Measurements from ENCODE around the gene DDX10.

Gene DDX10

GRCh38 chr11:108846009-108846408 lies 181.1 kb downstream of the DDX10 start:
- DNase-seq: no peak
- ATAC-seq (ENCODE audit: insufficient read depth, low read depth): no peak
- Histone ChIP-seq H3K36me3 (ENCODE audit: insufficient read depth, low read length) (peaks cover 5% of the 10 kb centered on the region; the same call in 1 of the 2 replicates), H3K27ac (ENCODE audit: low read length) (no peak overlapping the region), H3K79me2 (ENCODE audit: insufficient read depth, low read length) (no peaks in the 10 kb centered on the region), H3K4me2 (ENCODE audit: insufficient read depth, low read length) (no peak overlapping the region), H3K27me3 (ENCODE audit: insufficient read depth, low read length, poor library complexity) (no peaks in the 10 kb centered on the region), H3K4me3 (ENCODE audit: low read depth in 1 of 2, low read length in 2 of 2) (no peak overlapping the region), H3K9me3 (ENCODE audit: insufficient read depth, low read length, severe bottlenecking) (no peaks in the 10 kb centered on the region), H2AFZ (ENCODE audit: low read depth, low read length) (no peak overlapping the region), H3K4me1 (ENCODE audit: insufficient read depth, low read length) (no peaks in the 10 kb centered on the region), H3K9ac (ENCODE audit: low read depth, low read length) (no peak overlapping the region), H4K20me1 (ENCODE audit: insufficient read depth, low read length) (no peaks in the 10 kb centered on the region)
- TF ChIP-seq CTCF (IDR thresholded peaks at IDR 0.05; ENCODE audit: borderline replicate concordance, extremely low read depth, low read length, poor library complexity, severe bottlenecking) (no peak), EZH2 (IDR thresholded peaks at IDR 0.05; ENCODE audit: borderline replicate concordance, low read depth, low read length, severe bottlenecking) (no peak)

DNA sequence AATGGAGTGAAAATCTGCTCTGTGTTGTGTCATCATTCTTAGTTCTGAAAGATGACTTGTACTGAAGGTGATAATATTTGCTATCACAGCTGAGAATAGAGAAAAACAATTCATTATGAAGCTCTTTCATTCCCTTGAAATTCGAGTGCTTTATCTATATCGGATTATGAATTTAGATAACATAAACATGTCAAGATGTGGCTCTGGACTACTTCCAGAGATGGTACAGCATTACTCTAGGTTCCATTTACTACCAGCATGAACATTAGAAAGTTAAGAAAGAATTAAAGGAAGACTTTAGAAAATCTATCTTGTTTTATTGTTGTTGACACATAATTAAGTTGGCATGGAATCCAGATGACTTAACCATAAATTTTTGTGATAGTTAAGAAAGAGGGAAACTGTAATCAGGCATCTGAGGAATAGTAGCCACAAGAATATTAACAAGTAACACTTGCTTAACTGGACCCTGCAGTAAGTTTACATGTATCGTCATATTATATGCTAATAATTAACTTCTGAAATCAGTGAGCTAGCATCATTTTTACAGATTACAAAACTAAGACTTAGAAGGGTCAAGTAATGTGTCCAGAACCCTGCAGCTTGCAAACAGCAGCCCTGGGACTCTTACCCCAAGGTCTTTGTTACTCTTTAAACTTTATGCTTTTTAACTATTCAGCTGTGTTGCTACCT lies 182.6 kb downstream of the DDX10 start:
- no peak overlapping the region for H3K27ac ChIP-seq (ENCODE audit: low read length)
- ATAC-seq (ENCODE audit: insufficient read depth, low read depth) (no peak), DNase-seq (no peak)
- H3K36me3 ChIP-seq (ENCODE audit: insufficient read depth, low read length): peaks cover 11% of the 10 kb centered on the region; the same call in 1 of the 2 replicates
- H2AFZ ChIP-seq (ENCODE audit: low read depth, low read length): no peak overlapping the region
- no peaks in the 10 kb centered on the region for H3K4me1 ChIP-seq (ENCODE audit: insufficient read depth, low read length)
- H3K4me2 ChIP-seq (ENCODE audit: insufficient read depth, low read length): no peak overlapping the region
- H4K20me1 ChIP-seq (ENCODE audit: insufficient read depth, low read length): no peaks in the 10 kb centered on the region
- no peak overlapping the region for H3K4me3 ChIP-seq (ENCODE audit: low read depth in 1 of 2, low read length in 2 of 2)
- H3K27me3 ChIP-seq (ENCODE audit: insufficient read depth, low read length, poor library complexity): no peaks in the 10 kb centered on the region
- no peak for TF ChIP-seq EZH2 (IDR thresholded peaks at IDR 0.05; ENCODE audit: borderline replicate concordance, low read depth, low read length, severe bottlenecking)
- TF ChIP-seq CTCF (IDR thresholded peaks at IDR 0.05; ENCODE audit: borderline replicate concordance, extremely low read depth, low read length, poor library complexity, severe bottlenecking): no peak
- no peaks in the 10 kb centered on the region for H3K79me2 ChIP-seq (ENCODE audit: insufficient read depth, low read length)
- H3K9ac ChIP-seq (ENCODE audit: low read depth, low read length): no peak overlapping the region
- H3K9me3 ChIP-seq (ENCODE audit: insufficient read depth, low read length, severe bottlenecking): no peaks in the 10 kb centered on the region

- Histone ChIP-seq H3K4me1 (ENCODE audit: insufficient read depth, low read length) (no peaks in the 10 kb centered on the region), H3K9me3 (ENCODE audit: insufficient read depth, low read length, severe bottlenecking) (no peaks in the 10 kb centered on the region), H2AFZ (ENCODE audit: low read depth, low read length) (no peak overlapping the region), H3K27ac (ENCODE audit: low read length) (no peak overlapping the region), H3K79me2 (ENCODE audit: insufficient read depth, low read length) (no peaks in the 10 kb centered on the region), H4K20me1 (ENCODE audit: insufficient read depth, low read length) (no peaks in the 10 kb centered on the region), H3K4me3 (ENCODE audit: low read depth in 1 of 2, low read length in 2 of 2) (no peak overlapping the region), H3K27me3 (ENCODE audit: insufficient read depth, low read length, poor library complexity) (no peaks in the 10 kb centered on the region), H3K36me3 (ENCODE audit: insufficient read depth, low read length) (peaks cover 10% of the 10 kb centered on the region), H3K9ac (ENCODE audit: low read depth, low read length) (no peak overlapping the region), H3K4me2 (ENCODE audit: insufficient read depth, low read length) (no peak overlapping the region)
- DNase-seq (no peak), ATAC-seq (ENCODE audit: insufficient read depth, low read depth) (no peak)
- no peak for TF ChIP-seq CTCF (IDR thresholded peaks at IDR 0.05; ENCODE audit: borderline replicate concordance, extremely low read depth, low read length, poor library complexity, severe bottlenecking)
- no peak for TF ChIP-seq EZH2 (IDR thresholded peaks at IDR 0.05; ENCODE audit: borderline replicate concordance, low read depth, low read length, severe bottlenecking)
Observed at GRCh38 chr11:108851781-108852180, 186.9 kb downstream of the DDX10 start.
